ENCODE results near the gene ZNF600.
A peak's percentile ranks its signal among the peaks of the same experiment; 100 is the strongest.
"Not testable (repeated sequence)": the region's sequence is repeated elsewhere in the genome, so short reads cannot be mapped to it uniquely, and the experiment has no call there.

The ZNF600 gene

GRCh38 chr19:52742516-52742915 lies 44.1 kb downstream of the ZNF600 start:
- no peak for DNase-seq (ENCODE audit: low read depth in 2 of 2, low spot score in 1 of 2)

- no peak for DNase-seq (ENCODE audit: low read depth in 2 of 2, low spot score in 1 of 2)
Measured at GRCh38 chr19:52741951-52742485, 44.6 kb downstream of the ZNF600 start.

- DNase-seq (ENCODE audit: low read depth in 2 of 2, low spot score in 1 of 2) = not testable (repeated sequence)
Measured at GRCh38 chr19:52741371-52741770, 45.2 kb downstream of the ZNF600 start.

- DNase-seq (ENCODE audit: low read depth in 2 of 2, low spot score in 1 of 2) = no peak
Measured at GRCh38 chr19:52739576-52739975, 47.0 kb downstream of the ZNF600 start.

GRCh38 chr19:52735734-52736133 lies 50.9 kb downstream of the ZNF600 start:
- DNase-seq (ENCODE audit: low read depth in 2 of 2, low spot score in 1 of 2) = no peak

- peak; percentile 99 to 100 for DNase-seq (ENCODE audit: low read depth in 2 of 2, low spot score in 1 of 2)
Measured at GRCh38 chr19:52734893-52735661, 51.5 kb downstream of the ZNF600 start, which contains the start of gene ZNF611. TSS of gene ZNF611 (minus strand) at chr19:52735044. CDS start at chr19:52715894, 19,150 bp downstream.

GRCh38 chr19:52734331-52734892 lies 52.2 kb downstream of the ZNF600 start:
- no peak for DNase-seq (ENCODE audit: low read depth in 2 of 2, low spot score in 1 of 2)

GRCh38 chr19:52726051-52726450 lies 60.5 kb downstream of the ZNF600 start:
- not testable (repeated sequence) for DNase-seq (ENCODE audit: low read depth in 2 of 2, low spot score in 1 of 2)

GRCh38 chr19:52725528-52725961 lies 61.0 kb downstream of the ZNF600 start:
- DNase-seq (ENCODE audit: low read depth in 2 of 2, low spot score in 1 of 2) = no peak

GRCh38 chr19:52724701-52725514 lies 61.7 kb downstream of the ZNF600 start:
- no peak for DNase-seq (ENCODE audit: low read depth in 2 of 2, low spot score in 1 of 2)

- DNase-seq (ENCODE audit: low read depth in 2 of 2, low spot score in 1 of 2) = not testable (repeated sequence)
Measured at GRCh38 chr19:52723907-52724598, 62.5 kb downstream of the ZNF600 start.

GRCh38 chr19:52722062-52723003 lies 64.3 kb downstream of the ZNF600 start:
- no peak for DNase-seq (ENCODE audit: low read depth in 2 of 2, low spot score in 1 of 2)

- not testable (repeated sequence) for DNase-seq (ENCODE audit: low read depth in 2 of 2, low spot score in 1 of 2)
Measured at GRCh38 chr19:52720541-52720940, 66.0 kb downstream of the ZNF600 start.

- no peak for DNase-seq (ENCODE audit: low read depth in 2 of 2, low spot score in 1 of 2)
Measured at GRCh38 chr19:52716522-52716921, 70.1 kb downstream of the ZNF600 start.

- not testable (repeated sequence) for DNase-seq (ENCODE audit: low read depth in 2 of 2, low spot score in 1 of 2)
Measured at GRCh38 chr19:52715902-52716301, 70.7 kb downstream of the ZNF600 start.

GRCh38 chr19:52715330-52715729 lies 71.3 kb downstream of the ZNF600 start:
- DNase-seq (ENCODE audit: low read depth in 2 of 2, low spot score in 1 of 2) = not testable (repeated sequence)

Data from stimulated activated CD8-positive, alpha-beta memory T cell treated with anti-CD3 and anti-CD28 coated beads, Interleukin-4, amount 100 ng/mL, for 1 hour (primary cell).